ENCODE data around the gene MTLN.
"Not testable (repeated sequence)": the region's sequence is repeated elsewhere in the genome, so short reads cannot be mapped to it uniquely, and the experiment has no call there.

Gene MTLN

GRCh38 chr2:110198016-110198415 lies 14.3 kb downstream of the MTLN start:
- no peak for DNase-seq (ENCODE audit: low spot score)

GRCh38 chr2:110197452-110197851 lies 14.9 kb downstream of the MTLN start:
- DNase-seq (ENCODE audit: low spot score) = no peak

- DNase-seq (ENCODE audit: low spot score) = not testable (repeated sequence)
Observed at GRCh38 chr2:110190169-110190568, 22.2 kb downstream of the MTLN start.

- DNase-seq (ENCODE audit: low spot score) = no peak
Observed at GRCh38 chr2:110182449-110182848, 29.9 kb downstream of the MTLN start.

- no peak for DNase-seq (ENCODE audit: low spot score)
Observed at GRCh38 chr2:110180036-110180435, 32.3 kb downstream of the MTLN start.

GRCh38 chr2:110173523-110173922 lies 38.8 kb downstream of the MTLN start:
- no peak for DNase-seq (ENCODE audit: low spot score)

- no peak for DNase-seq (ENCODE audit: low spot score)
Observed at GRCh38 chr2:110172506-110172905, 39.8 kb downstream of the MTLN start.

- DNase-seq (ENCODE audit: low spot score) = no peak
Observed at GRCh38 chr2:110170102-110170501, 42.2 kb downstream of the MTLN start.

- DNase-seq (ENCODE audit: low spot score) = no peak
Observed at GRCh38 chr2:110167326-110168000, 44.9 kb downstream of the MTLN start.

- DNase-seq (ENCODE audit: low spot score) = no peak
Observed at GRCh38 chr2:110166266-110166665, 46.1 kb downstream of the MTLN start.
